ENCODE data around the gene PHACTR3.

Gene PHACTR3

GRCh38 chr20:59680148-59680650 is 75.9 kb downstream of the PHACTR3 start:
- no peak overlapping the region for H3K4me3 ChIP-seq (ENCODE audit: low read depth, low read length)
- no peak for DNase-seq (ENCODE audit: low read depth)
- no peak for TF ChIP-seq CTCF (IDR thresholded peaks at IDR 0.05; ENCODE audit: low read depth, low read length, missing control alignments)
- in situ Hi-C loops (cut with HindIII; ENCODE audit: low sequenced_read_pairs): no loop called here

GRCh38 chr20:59680852-59681251 is 76.5 kb downstream of the PHACTR3 start:
- H3K4me3 ChIP-seq (ENCODE audit: low read depth, low read length): no peak overlapping the region
- no peak for TF ChIP-seq CTCF (IDR thresholded peaks at IDR 0.05; ENCODE audit: low read depth, low read length, missing control alignments)
- no peak for DNase-seq (ENCODE audit: low read depth)
- in situ Hi-C loops (cut with HindIII; ENCODE audit: low sequenced_read_pairs): no loop called here

GRCh38 chr20:59682603-59683002 is 78.3 kb downstream of the PHACTR3 start:
- TF ChIP-seq CTCF (IDR thresholded peaks at IDR 0.05; ENCODE audit: low read depth, low read length, missing control alignments): no peak
- H3K4me3 ChIP-seq (ENCODE audit: low read depth, low read length): no peak overlapping the region
- in situ Hi-C loops (cut with HindIII; ENCODE audit: low sequenced_read_pairs): no loop called here
- no peak for DNase-seq (ENCODE audit: low read depth)

GRCh38 chr20:59683181-59683580 is 78.8 kb downstream of the PHACTR3 start:
- H3K4me3 ChIP-seq (ENCODE audit: low read depth, low read length): no peak overlapping the region
- in situ Hi-C loops (cut with HindIII; ENCODE audit: low sequenced_read_pairs): no loop called here

GRCh38 chr20:59684685-59685242 is 80.4 kb downstream of the PHACTR3 start:
- H3K4me3 ChIP-seq (ENCODE audit: low read depth, low read length): no peak overlapping the region
- DNase-seq (ENCODE audit: low read depth): no peak
- no peak for TF ChIP-seq CTCF (IDR thresholded peaks at IDR 0.05; ENCODE audit: low read depth, low read length, missing control alignments)
- in situ Hi-C loops (cut with HindIII; ENCODE audit: low sequenced_read_pairs): no loop called here

More at GRCh38 chr20:59683181-59683580, 78.8 kb downstream of the PHACTR3 start:
- DNase-seq (ENCODE audit: low read depth): no peak
- TF ChIP-seq CTCF (IDR thresholded peaks at IDR 0.05; ENCODE audit: low read depth, low read length, missing control alignments): no peak

- in situ Hi-C loops (cut with HindIII; ENCODE audit: low sequenced_read_pairs): no loop called here
- no peak for TF ChIP-seq CTCF (IDR thresholded peaks at IDR 0.05; ENCODE audit: low read depth, low read length, missing control alignments)
- H3K4me3 ChIP-seq (ENCODE audit: low read depth, low read length): no peak overlapping the region
- DNase-seq (ENCODE audit: low read depth): no peak
These were observed 82.3 kb downstream of the PHACTR3 start for GRCh38 chr20:59686404-59687346.
